ENCODE data around the gene REV3L.
"Not testable (repeated sequence)": the region's sequence is repeated elsewhere in the genome, so short reads cannot be mapped to it uniquely, and the experiment has no call there.

REV3L gene

DNA sequence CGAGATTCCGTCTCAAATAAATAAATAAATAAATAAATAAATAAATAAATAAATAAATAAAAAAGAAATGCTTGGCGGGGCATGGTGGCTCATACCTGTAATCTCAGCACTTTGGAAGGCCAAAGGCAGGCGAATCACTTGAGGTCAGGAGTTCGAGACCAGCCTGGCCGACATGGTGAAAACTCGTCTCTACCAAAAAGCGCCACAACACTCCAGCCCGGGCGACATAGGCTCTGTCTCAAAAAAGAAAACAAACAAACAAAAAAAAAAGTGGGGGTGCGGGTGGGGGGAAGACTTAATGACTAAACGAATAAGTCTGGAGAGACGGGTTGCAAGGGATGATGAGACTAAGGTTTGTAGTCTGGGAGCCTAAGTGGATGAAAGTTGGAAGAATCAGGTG lies 225.0 kb downstream of the REV3L start:
- DNase-seq (ENCODE audit: low read depth): no peak

- no peak for DNase-seq (ENCODE audit: low read depth)
Observed at GRCh38 chr6:111256646-111257045, 226.4 kb downstream of the REV3L start.

DNA sequence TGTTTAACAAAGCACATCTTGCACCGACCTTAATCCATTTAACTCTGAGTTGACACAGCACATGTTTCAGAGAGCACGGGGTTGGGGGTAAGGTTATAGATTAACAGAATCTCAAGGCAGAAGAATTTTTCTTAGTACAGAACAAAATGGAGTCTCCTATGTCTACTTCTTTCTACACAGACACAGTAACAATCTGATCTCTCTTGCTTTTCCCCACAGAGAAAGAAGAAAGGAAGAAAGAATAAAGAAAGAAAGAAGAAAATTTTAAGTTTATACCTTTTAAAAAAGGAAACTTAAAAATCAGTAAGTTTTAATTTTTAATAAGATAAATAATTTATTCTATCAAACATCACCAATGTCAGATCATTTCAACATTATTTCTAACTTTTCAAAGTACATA lies 227.2 kb downstream of the REV3L start:
- DNase-seq (ENCODE audit: low read depth): not testable (repeated sequence)

DNA sequence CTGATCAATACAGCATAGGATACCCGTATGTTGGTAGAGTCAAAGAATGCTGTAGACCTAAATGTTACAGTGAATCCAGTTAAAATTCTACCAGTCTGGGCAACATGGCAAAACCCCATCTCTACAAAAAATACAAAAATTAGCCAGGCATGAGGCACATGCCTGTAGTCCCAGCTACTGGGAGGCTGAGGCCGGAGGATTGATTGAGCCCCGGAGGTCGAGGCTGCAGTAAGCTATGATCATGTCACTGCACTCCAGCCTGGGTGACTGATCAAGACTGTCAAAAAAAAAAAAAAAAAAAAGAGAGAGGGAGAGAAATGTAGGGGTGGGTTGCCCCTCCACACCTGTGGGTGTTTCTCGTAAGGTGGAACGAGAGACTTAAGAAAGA lies 228.2 kb downstream of the REV3L start:
- no peak for DNase-seq (ENCODE audit: low read depth)

DNA sequence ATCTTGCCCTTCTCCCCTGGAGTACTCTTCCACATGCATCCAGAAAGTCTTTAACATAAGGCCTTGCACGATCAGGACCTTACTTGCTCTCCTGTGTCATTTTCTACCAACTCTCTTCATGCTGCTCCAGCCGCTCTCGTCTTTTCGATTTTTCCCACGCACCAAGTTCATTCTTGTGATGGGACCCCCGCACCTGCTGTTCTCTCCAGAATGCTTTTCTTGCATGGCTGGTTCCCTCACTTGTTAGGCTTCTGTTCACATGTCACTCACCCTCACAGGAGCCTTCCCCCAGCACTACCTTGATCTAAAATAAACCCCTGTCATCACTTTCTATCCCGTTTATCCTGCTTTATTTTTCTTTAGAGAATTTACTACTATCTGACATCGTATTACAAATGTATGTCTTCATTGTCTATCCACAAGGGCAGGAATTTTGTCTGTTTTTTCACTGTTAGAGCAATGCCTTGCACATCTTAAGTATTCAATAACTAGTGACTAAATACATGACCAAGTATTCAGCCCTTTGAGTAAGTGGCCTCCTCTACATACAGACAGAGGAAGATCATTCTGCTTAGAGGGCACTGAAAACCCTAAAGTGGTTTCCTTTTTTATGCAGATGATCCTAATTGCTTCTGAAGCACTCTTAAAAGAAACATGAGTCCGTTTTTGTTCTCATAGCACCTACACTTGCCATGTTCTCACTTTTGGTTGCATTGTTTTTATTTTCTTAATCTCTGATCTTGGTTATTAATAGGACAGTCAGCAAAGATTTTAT lies 228.8 kb downstream of the REV3L start:
- DNase-seq (ENCODE audit: low read depth): no peak

DNA sequence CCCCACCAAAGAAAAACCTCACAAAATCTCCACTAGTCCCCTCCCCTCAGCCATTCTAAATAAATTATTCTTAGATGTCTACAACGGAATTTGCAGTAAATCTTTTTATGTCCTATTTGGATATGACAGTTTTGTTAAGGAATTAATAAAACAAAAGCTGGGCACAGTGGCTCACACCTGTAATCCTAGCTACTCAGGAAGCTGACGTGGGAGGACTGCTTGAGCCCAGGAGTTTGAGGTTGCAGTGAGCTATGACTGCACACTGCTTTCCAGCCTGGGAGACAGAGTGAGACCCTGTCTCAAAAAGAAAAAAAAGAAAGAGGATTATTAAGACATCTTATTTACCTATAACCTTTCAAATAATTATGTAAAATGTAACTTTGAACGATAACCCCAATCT lies 230.3 kb downstream of the REV3L start:
- no peak for DNase-seq (ENCODE audit: low read depth)

DNA sequence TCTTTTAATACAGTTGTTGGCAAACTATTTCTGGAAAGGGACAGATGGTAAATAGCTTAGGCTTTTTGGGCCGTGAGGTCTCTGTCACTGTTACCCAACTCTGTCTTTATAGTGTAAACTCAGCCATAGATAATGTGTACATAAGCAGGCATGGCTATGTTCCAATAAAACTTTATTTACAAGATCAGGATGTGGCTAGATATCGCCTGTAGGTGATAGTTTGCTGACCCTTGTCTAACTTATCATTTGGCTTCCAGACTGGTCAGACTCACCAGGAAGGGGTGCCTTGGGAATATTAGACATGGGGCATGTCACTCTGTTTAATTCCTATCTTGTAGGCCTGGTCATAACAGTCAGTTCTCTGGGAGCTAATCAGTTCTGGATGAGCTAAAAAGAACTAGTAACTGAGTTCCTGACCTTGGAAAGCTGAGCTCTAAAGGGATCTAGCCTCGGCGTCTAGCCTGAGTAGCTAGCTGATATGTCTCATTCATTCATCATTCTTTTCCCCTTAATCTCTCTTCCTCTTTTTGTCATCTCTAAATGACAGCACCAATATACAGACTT lies 232.1 kb downstream of the REV3L start:
- no peak for DNase-seq (ENCODE audit: low read depth)

Measured in T follicular helper cell (primary cell).